ENCODE data around the gene BIRC5. TPM values are rescaled to one million over a fixed set of nuclear protein-coding genes. Genes with fewer than 3 reads are reported as not detected.

Gene BIRC5
- total RNA-seq, 6 donors from 2014 or later: 1.4 to 6.4 (median 3.5) TPM; not detected in 1

DNA sequence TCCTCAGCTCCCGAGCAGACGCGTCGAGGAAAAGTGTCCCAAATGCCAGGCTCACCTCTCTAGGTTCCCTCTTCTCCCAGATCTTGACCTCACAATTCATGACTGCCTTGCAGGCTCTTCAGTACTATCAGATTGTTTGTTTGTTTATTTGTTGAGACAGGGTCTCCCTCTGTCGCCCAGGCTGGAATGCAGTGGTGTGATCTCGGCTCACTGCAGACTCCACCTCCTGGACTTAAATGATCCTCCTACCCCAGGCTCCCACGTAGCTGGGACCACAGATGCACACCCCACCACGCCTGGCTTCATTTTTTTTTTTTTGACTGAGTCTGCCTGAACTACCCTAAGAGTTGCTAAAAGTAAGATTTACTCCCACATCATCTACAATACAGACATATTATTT, 33.3 kb downstream of the BIRC5 start:
- peak overlapping the region in 2 of 4 donors; percentile 71 to 88 for H3K27ac ChIP-seq
- no peaks in the 10 kb centered on the region for H3K9me3 ChIP-seq
- no peak for ATAC-seq (ENCODE audit: low FRiP score in 2 of 2)
- no peaks in the 10 kb centered on the region for H3K27me3 ChIP-seq
- 85 to 87% methylated on average over 8 of the region's 8 CpGs for WGBS, 2 donors
- H3K4me3 ChIP-seq: no peak overlapping the region
- TF ChIP-seq EP300 (IDR thresholded peaks at IDR 0.05) (no peak), POLR2AphosphoS5 (IDR thresholded peaks at IDR 0.05) (no peak), CTCF (IDR thresholded peaks at IDR 0.05) (no peak), POLR2A (IDR thresholded peaks at IDR 0.05) (no peak)
- H3K36me3 ChIP-seq: no peaks in the 10 kb centered on the region
- H3K4me1 ChIP-seq: peaks cover 17 to 23% (median 18%) of the 10 kb centered on the region in 4 donors
- DNase-seq: no peak

DNA sequence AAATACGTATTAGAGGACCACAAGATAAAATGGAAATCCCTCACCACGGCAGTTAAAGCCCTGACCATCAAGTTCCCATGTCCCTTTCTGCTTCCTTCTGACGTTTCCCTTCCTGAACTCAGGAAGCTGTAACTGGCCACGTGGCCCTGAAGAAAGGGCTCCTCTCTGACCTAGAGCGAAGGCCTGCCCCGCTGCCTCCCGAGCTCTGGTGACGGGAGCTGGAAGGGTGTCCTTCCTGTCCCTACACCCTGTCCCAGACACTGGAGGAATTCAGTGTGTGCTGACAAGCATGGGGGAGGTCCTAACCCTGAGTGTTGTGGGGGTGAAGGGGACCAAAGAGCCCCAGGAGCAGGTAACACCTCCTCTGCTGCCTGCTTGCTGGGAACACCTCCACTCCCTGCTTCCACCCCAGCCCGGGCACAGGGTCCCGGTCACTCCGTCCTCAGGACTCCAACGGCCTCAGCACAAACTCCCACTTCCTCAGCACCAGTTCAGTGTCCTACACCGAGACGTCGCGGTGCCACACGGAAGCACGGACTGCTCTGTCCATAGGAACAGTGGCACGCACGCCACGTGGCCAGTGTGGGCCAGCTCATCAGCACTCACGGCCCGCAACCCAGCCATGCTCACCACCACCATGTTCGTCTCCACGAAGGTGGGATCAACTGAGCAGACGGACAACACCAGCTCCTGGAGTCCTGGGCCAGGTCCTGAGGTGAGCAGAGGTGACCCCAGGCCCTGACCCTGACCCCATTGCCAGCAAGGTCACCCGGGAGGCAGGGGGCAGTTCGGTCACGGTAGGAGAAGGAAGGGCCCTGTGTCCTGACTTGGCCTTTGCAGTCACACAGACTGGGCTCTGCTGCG, 34.2 kb downstream of the BIRC5 start:
- WGBS, 2 donors: 79 to 86% methylated on average over 22 to 30 of the region's 30 CpGs
- peaks cover 17 to 32% (median 20%) of the 10 kb centered on the region in 4 donors for H3K4me1 ChIP-seq
- H3K4me3 ChIP-seq: no peak overlapping the region
- ATAC-seq (ENCODE audit: low FRiP score in 2 of 2): no peak
- H3K27me3 ChIP-seq: no peaks in the 10 kb centered on the region
- no peaks in the 10 kb centered on the region for H3K36me3 ChIP-seq
- H3K27ac ChIP-seq: peak overlapping the region in 3 of 4 donors; percentile 47 to 88 (median 71)
- no peak for TF ChIP-seq CTCF (IDR thresholded peaks at IDR 0.05)
- peak in 1 of 4 donors; percentile 12 for TF ChIP-seq POLR2A (IDR thresholded peaks at IDR 0.05)
- TF ChIP-seq POLR2AphosphoS5 (IDR thresholded peaks at IDR 0.05): peak; percentile 55 to 80
- TF ChIP-seq EP300 (IDR thresholded peaks at IDR 0.05): no peak
- peak in 1 of 2 donors; percentile 74 for DNase-seq
- H3K9me3 ChIP-seq: no peaks in the 10 kb centered on the region

DNA sequence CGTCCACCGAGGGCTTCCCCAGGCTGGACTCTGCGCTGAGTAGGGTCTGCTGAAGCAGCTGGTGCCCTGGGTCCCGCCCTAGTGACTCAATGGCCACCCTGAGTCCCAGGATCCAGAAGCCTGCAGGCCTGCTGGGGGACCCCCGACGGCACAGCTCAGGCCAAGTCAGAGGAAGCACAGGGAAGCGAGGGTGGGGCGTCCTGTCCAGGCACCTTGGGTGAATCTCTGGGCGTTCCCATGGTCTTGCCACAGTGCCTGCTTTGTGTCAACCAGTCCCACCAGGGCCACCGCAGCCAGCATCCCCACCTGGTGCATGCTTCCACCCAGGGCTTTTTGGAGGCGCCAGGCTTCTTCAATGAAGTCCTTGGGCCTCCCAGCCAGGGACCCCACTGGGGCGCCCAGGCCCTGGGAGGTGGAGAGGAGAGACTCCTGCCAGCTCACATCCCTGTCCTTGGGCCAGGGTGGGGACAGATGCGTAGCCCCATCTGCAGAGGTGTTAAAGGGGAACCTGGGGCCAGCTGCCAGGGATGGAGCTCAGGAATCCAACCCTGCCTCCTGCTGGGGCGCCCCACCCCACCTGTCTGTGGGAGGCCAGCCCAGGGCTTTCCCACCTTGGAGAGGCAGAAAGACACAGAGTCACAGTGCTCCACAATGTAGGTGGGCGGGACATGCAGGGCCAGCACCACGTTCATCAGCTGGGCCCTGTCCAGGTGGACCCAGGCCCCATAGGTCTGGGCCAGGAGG, 35.2 kb downstream of the BIRC5 start:
- DNase-seq (peak in 1 of 2 donors; percentile 62), ATAC-seq (ENCODE audit: low FRiP score in 2 of 2) (no peak)
- Histone ChIP-seq H3K27ac (peak overlapping the region in 3 of 4 donors; percentile 47 to 88 (median 71)), H3K9me3 (no peaks in the 10 kb centered on the region), H3K4me1 (peaks cover 22 to 40% (median 27%) of the 10 kb centered on the region in 4 donors), H3K36me3 (no peaks in the 10 kb centered on the region), H3K27me3 (no peaks in the 10 kb centered on the region), H3K4me3 (no peak overlapping the region)
- TF ChIP-seq EP300 (IDR thresholded peaks at IDR 0.05) (no peak), CTCF (IDR thresholded peaks at IDR 0.05) (no peak), POLR2A (IDR thresholded peaks at IDR 0.05) (no peak), POLR2AphosphoS5 (IDR thresholded peaks at IDR 0.05) (no peak)
- WGBS, 2 donors: 71 to 87% methylated on average over 3 to 13 of the region's 16 CpGs

DNA sequence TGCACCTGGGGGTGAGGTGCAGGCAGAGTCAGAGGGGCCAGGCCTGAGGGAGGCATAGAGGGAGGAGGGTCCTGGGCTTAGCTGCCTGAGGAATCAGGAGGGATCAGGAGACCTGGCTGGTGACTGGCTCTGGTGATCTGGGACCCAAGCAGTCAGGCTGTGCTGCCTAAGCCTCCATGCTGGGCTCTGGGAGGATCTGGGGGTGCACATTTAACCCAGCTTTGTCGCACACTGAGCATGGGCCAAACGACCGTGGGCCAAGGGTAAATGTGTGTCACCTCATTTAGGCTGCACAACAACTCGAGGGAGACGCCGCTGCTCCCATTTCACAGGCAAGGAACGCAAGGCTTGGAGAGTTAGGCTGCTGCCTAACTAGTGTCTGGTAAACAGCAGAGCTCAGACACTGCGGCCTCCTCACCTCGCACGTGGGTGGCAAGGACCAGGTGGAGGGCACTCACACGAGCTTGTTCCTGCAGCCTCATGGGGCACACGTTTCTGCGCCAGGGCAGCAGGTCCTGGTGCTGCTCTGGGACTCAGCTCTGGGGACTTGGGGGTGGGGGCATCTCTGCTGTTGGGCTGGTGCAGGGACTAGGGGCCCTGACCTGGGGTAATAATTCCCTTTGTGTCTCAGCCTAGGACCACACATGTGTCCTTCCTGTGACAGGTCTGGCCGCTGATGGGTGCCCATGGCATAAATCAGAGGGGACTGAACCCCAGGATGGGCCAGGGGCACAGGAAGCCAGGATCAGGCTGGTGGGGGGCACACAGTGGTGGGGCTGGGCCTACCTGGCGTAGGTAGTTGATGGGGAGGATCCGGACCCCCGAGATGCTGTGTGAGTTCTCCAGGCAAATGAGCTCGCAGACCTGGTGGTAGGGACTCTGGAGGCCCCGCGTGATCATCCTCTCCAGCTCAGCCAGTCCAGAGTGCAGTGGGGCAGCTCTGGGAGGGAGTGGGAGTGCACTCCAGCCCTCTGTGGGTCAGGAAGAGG, 36.1 kb downstream of the BIRC5 start:
- no peak for TF ChIP-seq CTCF (IDR thresholded peaks at IDR 0.05)
- no peak for TF ChIP-seq POLR2AphosphoS5 (IDR thresholded peaks at IDR 0.05)
- TF ChIP-seq POLR2A (IDR thresholded peaks at IDR 0.05): no peak
- TF ChIP-seq EP300 (IDR thresholded peaks at IDR 0.05): no peak
- Histone ChIP-seq H3K9me3 (no peaks in the 10 kb centered on the region), H3K27me3 (no peaks in the 10 kb centered on the region), H3K4me3 (peak overlapping the region in 1 of 4 donors; percentile 1), H3K27ac (peak overlapping the region in 2 of 4 donors; percentile 71 to 88), H3K4me1 (peaks cover 25 to 44% (median 28%) of the 10 kb centered on the region in 4 donors), H3K36me3 (no peaks in the 10 kb centered on the region)
- WGBS, 2 donors: 70 to 71% methylated on average over 5 to 18 of the region's 20 CpGs
- DNase-seq: no peak
- ATAC-seq (ENCODE audit: low FRiP score in 2 of 2): no peak

All from upper lobe of left lung (tissue), 6 donors.